ENCODE measurements around the gene WDR1.

- TF ChIP-seq, protein P1, sequence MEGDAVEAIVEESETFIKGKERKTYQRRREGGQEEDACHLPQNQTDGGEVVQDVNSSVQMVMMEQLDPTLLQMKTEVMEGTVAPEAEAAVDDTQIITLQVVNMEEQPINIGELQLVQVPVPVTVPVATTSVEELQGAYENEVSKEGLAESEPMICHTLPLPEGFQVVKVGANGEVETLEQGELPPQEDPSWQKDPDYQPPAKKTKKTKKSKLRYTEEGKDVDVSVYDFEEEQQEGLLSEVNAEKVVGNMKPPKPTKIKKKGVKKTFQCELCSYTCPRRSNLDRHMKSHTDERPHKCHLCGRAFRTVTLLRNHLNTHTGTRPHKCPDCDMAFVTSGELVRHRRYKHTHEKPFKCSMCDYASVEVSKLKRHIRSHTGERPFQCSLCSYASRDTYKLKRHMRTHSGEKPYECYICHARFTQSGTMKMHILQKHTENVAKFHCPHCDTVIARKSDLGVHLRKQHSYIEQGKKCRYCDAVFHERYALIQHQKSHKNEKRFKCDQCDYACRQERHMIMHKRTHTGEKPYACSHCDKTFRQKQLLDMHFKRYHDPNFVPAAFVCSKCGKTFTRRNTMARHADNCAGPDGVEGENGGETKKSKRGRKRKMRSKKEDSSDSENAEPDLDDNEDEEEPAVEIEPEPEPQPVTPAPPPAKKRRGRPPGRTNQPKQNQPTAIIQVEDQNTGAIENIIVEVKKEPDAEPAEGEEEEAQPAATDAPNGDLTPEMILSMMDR (conservative IDR thresholded peaks at IDR 0.05; ENCODE audit: low read depth, low read length) = no peak
- TF ChIP-seq EZH2 (IDR thresholded peaks at IDR 0.05; ENCODE audit: borderline replicate concordance, low read depth, low read length, poor library complexity, severe bottlenecking) = no peak
Measured at GRCh38 chr4:10108391-10108790, 8.2 kb downstream of the WDR1 start.
